ENCODE results near the gene MCC. TPM values are rescaled to one million over a fixed set of nuclear protein-coding genes. Genes with fewer than 3 reads are reported as not detected.

Gene MCC
- total RNA-seq, 1 experiment from 2014 or later = 7.6 TPM

DNA sequence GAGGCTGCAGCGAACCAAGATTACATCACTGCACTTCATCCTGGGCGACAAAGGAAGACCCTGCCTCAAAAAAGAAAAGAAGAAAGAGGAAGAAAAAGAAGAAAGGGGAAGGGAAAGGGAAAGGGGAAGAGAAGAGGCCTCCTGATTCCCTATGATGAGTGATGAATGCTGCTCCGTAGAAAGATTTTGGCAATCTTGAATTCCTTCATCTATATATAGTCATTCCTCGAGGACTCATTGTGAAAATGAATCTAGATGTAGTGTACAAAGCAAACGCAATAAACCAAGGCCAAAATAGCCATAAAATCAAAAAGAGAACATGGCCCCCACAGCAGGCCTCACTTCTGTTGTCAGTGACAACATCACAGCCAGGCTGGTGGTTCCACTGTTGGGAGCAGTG lies 293.7 kb downstream of the MCC start:
- Histone ChIP-seq H2BK5ac (ENCODE audit: insufficient read length, low read length) (no peak overlapping the region), H4K20me1 (ENCODE audit: control insufficient read depth, insufficient read depth, insufficient read length) (no peaks in the 10 kb centered on the region), H3K4me1 (ENCODE audit: insufficient read depth, low read length) (peaks cover 2% of the 10 kb centered on the region; the same call in 1 of the 2 replicates), H3T11ph (ENCODE audit: low read length) (no peak overlapping the region), H3K79me2 (ENCODE audit: insufficient read depth, low read length) (0 out of 2 replicates have a peak, but pooled peaks cover 2% of the 10 kb centered on the region), H3K79me1 (ENCODE audit: insufficient read depth, low read depth, low read length, poor library complexity, severe bottlenecking) (no peaks in the 10 kb centered on the region), H4K8ac (replicated peaks; ENCODE audit: insufficient read length, low read depth, low read length) (no peak overlapping the region), H2BK15ac (ENCODE audit: low read depth, low read length) (no peak overlapping the region), H2AK5ac (ENCODE audit: insufficient read length, low read length) (no peak overlapping the region), H3K23me2 (ENCODE audit: insufficient read length, low read depth, low read length, poor library complexity, severe bottlenecking) (no peaks in the 10 kb centered on the region), H3K18ac (ENCODE audit: insufficient read length, low read depth, low read length) (no peak overlapping the region), H2AFZ (ENCODE audit: low read length) (no peak overlapping the region), H3K4me2 (ENCODE audit: insufficient read depth, insufficient read length, low read length) (no peak overlapping the region), H3K4ac (ENCODE audit: low read depth, low read length) (no peak overlapping the region), H2BK12ac (ENCODE audit: insufficient read length, low read depth, low read length) (no peak overlapping the region), H3K23ac (ENCODE audit: insufficient read length, low read depth, low read length) (no peak overlapping the region), H3K9ac (ENCODE audit: extremely low read depth, insufficient read length, low read length) (no peak overlapping the region), H3K56ac (ENCODE audit: insufficient read length, low read depth, low read length) (no peak overlapping the region), H3K27ac (ENCODE audit: insufficient read length, low read depth, low read length) (no peak overlapping the region), H3K27me3 (ENCODE audit: insufficient read depth, low read length) (no peaks in the 10 kb centered on the region), H4K5ac (ENCODE audit: insufficient read length, low read depth, low read length) (no peak overlapping the region), H3K14ac (ENCODE audit: insufficient read depth, low read length) (no peak overlapping the region), H3K9me3 (ENCODE audit: control insufficient read depth, low read depth, low read length) (no peaks in the 10 kb centered on the region), H4K91ac (ENCODE audit: insufficient read length, low read depth, low read length) (no peak overlapping the region), H2BK120ac (ENCODE audit: low read depth, low read length, poor library complexity, severe bottlenecking) (no peak overlapping the region), H2BK20ac (ENCODE audit: low read depth, low read length, poor library complexity, severe bottlenecking) (no peak overlapping the region)
- Mint-ChIP-seq H3K4me1 (peaks cover 11 to 15% of the 10 kb centered on the region in 2 experiments), H3K27me3 (ENCODE audit: low read depth) (peaks cover 1% of the 10 kb centered on the region; the same call in 1 of the 2 replicates), H3K36me3 (ENCODE audit: insufficient read depth in 1 of 3, low read depth in 3 of 3) (peaks cover 4 to 18% (median 16%) of the 10 kb centered on the region in 3 experiments; a peak in 6 of 7 replicates), H3K9me3 (peaks cover 7% of the 10 kb centered on the region in 2 experiments), H3K27ac (no peak overlapping the region; a peak in 1 of 7 replicates), H3K4me3 (no peak overlapping the region)
- no peak for DNase-seq
- WGBS (ENCODE audit: extremely low coverage, insufficient read length, low lambda C conversion rate) = no CpG with 5 or more reads among the region's 5 CpGs
- TF ChIP-seq, protein P1, sequence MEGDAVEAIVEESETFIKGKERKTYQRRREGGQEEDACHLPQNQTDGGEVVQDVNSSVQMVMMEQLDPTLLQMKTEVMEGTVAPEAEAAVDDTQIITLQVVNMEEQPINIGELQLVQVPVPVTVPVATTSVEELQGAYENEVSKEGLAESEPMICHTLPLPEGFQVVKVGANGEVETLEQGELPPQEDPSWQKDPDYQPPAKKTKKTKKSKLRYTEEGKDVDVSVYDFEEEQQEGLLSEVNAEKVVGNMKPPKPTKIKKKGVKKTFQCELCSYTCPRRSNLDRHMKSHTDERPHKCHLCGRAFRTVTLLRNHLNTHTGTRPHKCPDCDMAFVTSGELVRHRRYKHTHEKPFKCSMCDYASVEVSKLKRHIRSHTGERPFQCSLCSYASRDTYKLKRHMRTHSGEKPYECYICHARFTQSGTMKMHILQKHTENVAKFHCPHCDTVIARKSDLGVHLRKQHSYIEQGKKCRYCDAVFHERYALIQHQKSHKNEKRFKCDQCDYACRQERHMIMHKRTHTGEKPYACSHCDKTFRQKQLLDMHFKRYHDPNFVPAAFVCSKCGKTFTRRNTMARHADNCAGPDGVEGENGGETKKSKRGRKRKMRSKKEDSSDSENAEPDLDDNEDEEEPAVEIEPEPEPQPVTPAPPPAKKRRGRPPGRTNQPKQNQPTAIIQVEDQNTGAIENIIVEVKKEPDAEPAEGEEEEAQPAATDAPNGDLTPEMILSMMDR (conservative IDR thresholded peaks at IDR 0.05) = no peak

All from H9 (cell line).